Gastroesophageal sphincter (tissue), 3 donors: ENCODE measurements around the gene HBQ1.

Experiments
- EP300 ChIP-seq: sonication (generic); formaldehyde crosslinking; IDR thresholded peaks from one replicate; pipeline ENCODE4 v1.6.1; 2017; ENCODE audit warnings: antibody characterized with exemption, mild to moderate bottlenecking
- POLR2A ChIP-seq, 2 donors: fragments of 450-650 bp; IDR thresholded peaks; one replicate each; pipeline ENCODE4 v1.6.1; 2017; ENCODE audit warnings: antibody characterized with exemption in 2 of 2, mild to moderate bottlenecking in 2 of 2, moderate library complexity in 1 of 2
- POLR2AphosphoS5 ChIP-seq: sonication (generic); formaldehyde crosslinking; IDR thresholded peaks from one replicate; pipeline ENCODE4 v1.6.1; 2017; ENCODE audit warnings: antibody characterized with exemption
- TF ChIP-seq, protein P1 (sequence below), 4 experiments: fragments of 200-600 bp in 2 of 4; fragments of 450-650 bp in 2 of 4; sonication (generic) in 1 of 4; IDR thresholded peaks; one replicate each; pipeline ENCODE4 v1.5.1; 2017 to 2019; ENCODE audit warnings: antibody characterized with exemption in 4 of 4, mild to moderate bottlenecking in 2 of 4, moderate library complexity in 2 of 4

GRCh38 chr16:165539-166374, 14.5 kb upstream of the HBQ1 start, which contains the start of gene HBM:
- TF ChIP-seq, protein P1, sequence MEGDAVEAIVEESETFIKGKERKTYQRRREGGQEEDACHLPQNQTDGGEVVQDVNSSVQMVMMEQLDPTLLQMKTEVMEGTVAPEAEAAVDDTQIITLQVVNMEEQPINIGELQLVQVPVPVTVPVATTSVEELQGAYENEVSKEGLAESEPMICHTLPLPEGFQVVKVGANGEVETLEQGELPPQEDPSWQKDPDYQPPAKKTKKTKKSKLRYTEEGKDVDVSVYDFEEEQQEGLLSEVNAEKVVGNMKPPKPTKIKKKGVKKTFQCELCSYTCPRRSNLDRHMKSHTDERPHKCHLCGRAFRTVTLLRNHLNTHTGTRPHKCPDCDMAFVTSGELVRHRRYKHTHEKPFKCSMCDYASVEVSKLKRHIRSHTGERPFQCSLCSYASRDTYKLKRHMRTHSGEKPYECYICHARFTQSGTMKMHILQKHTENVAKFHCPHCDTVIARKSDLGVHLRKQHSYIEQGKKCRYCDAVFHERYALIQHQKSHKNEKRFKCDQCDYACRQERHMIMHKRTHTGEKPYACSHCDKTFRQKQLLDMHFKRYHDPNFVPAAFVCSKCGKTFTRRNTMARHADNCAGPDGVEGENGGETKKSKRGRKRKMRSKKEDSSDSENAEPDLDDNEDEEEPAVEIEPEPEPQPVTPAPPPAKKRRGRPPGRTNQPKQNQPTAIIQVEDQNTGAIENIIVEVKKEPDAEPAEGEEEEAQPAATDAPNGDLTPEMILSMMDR (IDR thresholded peaks at IDR 0.05), result no peak
- no peak for TF ChIP-seq POLR2A (IDR thresholded peaks at IDR 0.05)
- TF ChIP-seq EP300, result no peak
- no peak for TF ChIP-seq POLR2AphosphoS5
